ENCODE results near the gene MAPT.

MAPT gene

DNA sequence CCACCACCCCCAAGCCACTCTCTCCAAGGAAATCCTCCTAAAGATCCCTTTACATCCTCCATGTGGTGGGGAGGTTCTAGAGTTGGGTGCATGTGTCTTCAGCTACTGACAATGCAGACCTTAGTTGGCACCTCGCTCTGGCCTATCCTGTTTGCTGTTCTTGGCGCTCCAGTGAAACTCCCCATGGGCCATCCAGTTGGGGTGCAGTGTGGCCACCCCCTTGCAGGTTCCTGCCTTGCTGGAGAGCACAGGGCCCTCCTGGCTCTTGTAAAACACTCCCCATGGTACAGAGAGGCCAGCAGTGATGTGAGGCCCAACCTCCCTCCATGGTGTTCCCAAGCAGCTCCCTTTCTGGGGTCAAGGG, 82.0 kb downstream of the MAPT start:
- DNase-seq (ENCODE audit: low read depth, low spot score), result no peak
- TF ChIP-seq ZNF274 (IDR thresholded peaks at IDR 0.05; ENCODE audit: low read depth, low read length) (no peak), YY1 (IDR thresholded peaks at IDR 0.05; ENCODE audit: insufficient read depth, insufficient read length) (no peak), SUZ12 (IDR thresholded peaks at IDR 0.05; ENCODE audit: extremely low read depth, insufficient read depth, insufficient read length) (no peak)

DNA sequence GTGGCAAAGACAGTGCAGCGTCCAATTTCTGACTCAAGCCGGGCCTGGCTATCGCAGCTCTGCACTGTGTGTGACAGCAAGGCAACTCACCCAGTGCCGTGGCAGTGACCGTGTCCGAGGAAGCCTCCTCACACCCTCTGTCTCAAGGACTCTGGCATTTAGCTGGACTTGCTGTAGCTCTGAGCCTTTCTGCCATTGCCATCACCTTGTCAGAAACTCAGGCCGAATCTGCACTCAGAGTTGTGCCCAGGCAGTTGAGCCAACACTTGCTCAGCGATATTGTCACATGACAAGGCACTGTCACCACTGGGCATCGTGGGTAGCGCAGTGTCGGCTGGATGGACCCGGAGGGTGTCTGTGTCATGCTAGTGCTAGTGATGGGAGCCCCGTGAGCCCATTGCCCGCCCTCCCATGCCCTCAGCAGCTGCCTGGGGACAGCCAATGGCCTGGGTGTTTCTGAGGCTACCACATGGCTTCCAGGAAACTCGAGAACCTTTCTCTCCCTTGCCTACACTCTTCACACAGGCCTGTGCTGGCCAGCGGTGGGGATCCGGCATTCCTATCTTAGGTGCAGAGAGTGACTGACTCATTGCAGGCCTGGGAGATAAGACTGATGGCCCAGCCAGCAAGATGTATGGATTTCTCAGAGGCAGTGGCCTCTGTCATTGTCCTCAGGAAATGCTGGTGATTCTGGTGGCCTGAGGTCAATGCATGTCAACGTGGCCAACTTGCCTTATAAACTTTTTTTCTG, 82.6 kb downstream of the MAPT start:
- H3K36me3 ChIP-seq (ENCODE audit: insufficient read depth, insufficient read length, low read length), result no peaks in the 10 kb centered on the region
- DNase-seq (ENCODE audit: low read depth, low spot score), result no peak
- peaks cover 2% of the 10 kb centered on the region for H3K27me3 ChIP-seq (ENCODE audit: insufficient read depth, insufficient read length)
- H3K9ac ChIP-seq (ENCODE audit: insufficient read length, low read depth), result no peak overlapping the region
- H3K4me3 ChIP-seq (ENCODE audit: insufficient read length, low read depth), result no peak overlapping the region
- H3K9me3 ChIP-seq (ENCODE audit: insufficient read depth, low read length), result no peaks in the 10 kb centered on the region
- TF ChIP-seq ZNF274 (IDR thresholded peaks at IDR 0.05; ENCODE audit: low read depth, low read length), result no peak
- TF ChIP-seq YY1 (IDR thresholded peaks at IDR 0.05; ENCODE audit: insufficient read depth, insufficient read length), result no peak
- no peak for TF ChIP-seq SUZ12 (IDR thresholded peaks at IDR 0.05; ENCODE audit: extremely low read depth, insufficient read depth, insufficient read length)
- H3K4me1 ChIP-seq (ENCODE audit: insufficient read depth, insufficient read length), result peaks cover 18% of the 10 kb centered on the region

More for the DNA sequence above, 82.0 kb downstream of the MAPT start:
- H3K4me3 ChIP-seq (ENCODE audit: insufficient read length, low read depth), result no peak overlapping the region
- H3K36me3 ChIP-seq (ENCODE audit: insufficient read depth, insufficient read length, low read length), result no peaks in the 10 kb centered on the region
- H3K27me3 ChIP-seq (ENCODE audit: insufficient read depth, insufficient read length), result peaks cover 2% of the 10 kb centered on the region
- no peak overlapping the region for H3K9ac ChIP-seq (ENCODE audit: insufficient read length, low read depth)
- H3K9me3 ChIP-seq (ENCODE audit: insufficient read depth, low read length), result no peaks in the 10 kb centered on the region
- H3K4me1 ChIP-seq (ENCODE audit: insufficient read depth, insufficient read length), result peaks cover 18% of the 10 kb centered on the region

DNA sequence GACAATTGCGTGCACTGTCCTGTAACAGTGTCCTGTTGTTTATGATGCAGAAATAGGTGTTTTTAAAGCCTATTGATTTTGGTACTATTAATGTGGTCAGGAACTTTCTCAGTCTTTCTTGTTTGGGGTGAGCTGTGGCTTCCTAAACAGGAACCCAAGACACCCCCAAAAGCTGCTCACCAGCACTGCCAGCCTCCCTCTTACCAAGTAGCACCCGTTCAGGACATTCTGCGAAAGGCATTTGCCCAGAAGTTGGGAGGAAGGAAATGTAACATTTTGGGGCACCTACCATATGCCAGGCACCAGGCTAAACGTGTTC, 83.1 kb downstream of the MAPT start:
- Histone ChIP-seq H3K9me3 (ENCODE audit: insufficient read depth, low read length) (no peaks in the 10 kb centered on the region), H3K4me1 (ENCODE audit: insufficient read depth, insufficient read length) (peaks cover 18% of the 10 kb centered on the region), H3K4me3 (ENCODE audit: insufficient read length, low read depth) (no peak overlapping the region), H3K27me3 (ENCODE audit: insufficient read depth, insufficient read length) (peaks cover 2% of the 10 kb centered on the region), H3K36me3 (ENCODE audit: insufficient read depth, insufficient read length, low read length) (no peaks in the 10 kb centered on the region), H3K9ac (ENCODE audit: insufficient read length, low read depth) (no peak overlapping the region)
- no peak for DNase-seq (ENCODE audit: low read depth, low spot score)
- TF ChIP-seq ZNF274 (IDR thresholded peaks at IDR 0.05; ENCODE audit: low read depth, low read length), result no peak
- no peak for TF ChIP-seq SUZ12 (IDR thresholded peaks at IDR 0.05; ENCODE audit: extremely low read depth, insufficient read depth, insufficient read length)
- TF ChIP-seq YY1 (IDR thresholded peaks at IDR 0.05; ENCODE audit: insufficient read depth, insufficient read length), result no peak

GRCh38 chr17:45977976-45978626, 83.7 kb downstream of the MAPT start:
- TF ChIP-seq ZNF274 (IDR thresholded peaks at IDR 0.05; ENCODE audit: low read depth, low read length), result no peak
- Histone ChIP-seq H3K9ac (ENCODE audit: insufficient read length, low read depth) (no peak overlapping the region), H3K4me3 (ENCODE audit: insufficient read length, low read depth) (no peak overlapping the region), H3K4me1 (ENCODE audit: insufficient read depth, insufficient read length) (peaks cover 18% of the 10 kb centered on the region), H3K27me3 (ENCODE audit: insufficient read depth, insufficient read length) (peaks cover 2% of the 10 kb centered on the region), H3K36me3 (ENCODE audit: insufficient read depth, insufficient read length, low read length) (no peaks in the 10 kb centered on the region), H3K9me3 (ENCODE audit: insufficient read depth, low read length) (no peaks in the 10 kb centered on the region)
- DNase-seq (ENCODE audit: low read depth, low spot score), result no peak

DNA sequence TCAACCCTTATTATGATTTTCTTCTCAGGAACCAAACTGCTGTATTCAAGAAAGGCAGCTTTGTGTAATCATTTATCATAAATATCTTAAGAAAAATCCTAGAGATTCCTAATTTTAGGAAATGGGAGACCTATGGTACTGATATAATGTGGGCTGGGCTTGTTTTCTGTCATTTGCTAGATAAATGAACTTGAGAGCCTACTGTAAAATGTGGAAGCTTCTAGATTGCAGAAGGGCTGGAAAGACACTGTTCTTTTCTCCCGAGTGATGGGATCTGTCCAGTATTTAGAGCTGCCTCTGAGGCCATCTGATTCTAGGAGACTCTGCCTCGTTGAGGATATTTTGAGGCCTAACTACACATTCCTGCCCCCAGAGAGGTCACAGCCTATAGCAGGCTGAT, 84.8 kb downstream of the MAPT start:
- H3K9me3 ChIP-seq (ENCODE audit: insufficient read depth, low read length), result no peaks in the 10 kb centered on the region
- no peak for DNase-seq (ENCODE audit: low read depth, low spot score)
- no peak overlapping the region for H3K4me3 ChIP-seq (ENCODE audit: insufficient read length, low read depth)
- no peak overlapping the region for H3K9ac ChIP-seq (ENCODE audit: insufficient read length, low read depth)
- TF ChIP-seq ZNF274 (IDR thresholded peaks at IDR 0.05; ENCODE audit: low read depth, low read length) (no peak), YY1 (IDR thresholded peaks at IDR 0.05; ENCODE audit: insufficient read depth, insufficient read length) (no peak), SUZ12 (IDR thresholded peaks at IDR 0.05; ENCODE audit: extremely low read depth, insufficient read depth, insufficient read length) (no peak)
- no peaks in the 10 kb centered on the region for H3K36me3 ChIP-seq (ENCODE audit: insufficient read depth, insufficient read length, low read length)
- H3K4me1 ChIP-seq (ENCODE audit: insufficient read depth, insufficient read length), result peaks cover 17% of the 10 kb centered on the region
- peaks cover 2% of the 10 kb centered on the region for H3K27me3 ChIP-seq (ENCODE audit: insufficient read depth, insufficient read length)

- H3K9ac ChIP-seq (ENCODE audit: insufficient read length, low read depth), result no peak overlapping the region
- TF ChIP-seq YY1 (IDR thresholded peaks at IDR 0.05; ENCODE audit: insufficient read depth, insufficient read length) (no peak), SUZ12 (IDR thresholded peaks at IDR 0.05; ENCODE audit: extremely low read depth, insufficient read depth, insufficient read length) (no peak), ZNF274 (IDR thresholded peaks at IDR 0.05; ENCODE audit: low read depth, low read length) (no peak)
- no peak overlapping the region for H3K4me3 ChIP-seq (ENCODE audit: insufficient read length, low read depth)
- no peak for DNase-seq (ENCODE audit: low read depth, low spot score)
- peaks cover 2% of the 10 kb centered on the region for H3K27me3 ChIP-seq (ENCODE audit: insufficient read depth, insufficient read length)
- H3K36me3 ChIP-seq (ENCODE audit: insufficient read depth, insufficient read length, low read length), result no peaks in the 10 kb centered on the region
- H3K4me1 ChIP-seq (ENCODE audit: insufficient read depth, insufficient read length), result peaks cover 16% of the 10 kb centered on the region
- no peaks in the 10 kb centered on the region for H3K9me3 ChIP-seq (ENCODE audit: insufficient read depth, low read length)
Measured at GRCh38 chr17:45980855-45981254, 86.5 kb downstream of the MAPT start.

DNA sequence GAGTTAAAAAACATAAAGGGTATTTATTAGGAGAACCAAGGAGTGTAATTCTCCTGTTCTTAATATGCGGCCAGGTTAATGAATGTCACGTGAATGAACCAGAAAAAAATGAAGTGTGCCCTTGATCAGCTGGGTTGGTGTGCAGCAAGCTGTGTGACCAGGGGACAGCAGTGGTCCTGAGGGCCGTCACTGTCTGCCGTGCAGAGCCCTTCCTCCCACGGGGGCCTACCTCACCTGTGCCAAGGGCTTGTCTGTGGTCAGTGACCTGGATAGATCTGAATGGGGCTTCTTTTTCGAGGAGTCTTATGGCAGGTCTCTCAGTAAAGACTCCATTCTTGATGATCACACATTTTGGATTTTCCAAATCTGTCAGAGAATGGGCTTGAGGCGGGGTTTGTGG, 87.0 kb downstream of the MAPT start:
- DNase-seq (ENCODE audit: low read depth, low spot score), result no peak
- Histone ChIP-seq H3K9ac (ENCODE audit: insufficient read length, low read depth) (no peak overlapping the region), H3K36me3 (ENCODE audit: insufficient read depth, insufficient read length, low read length) (no peaks in the 10 kb centered on the region), H3K9me3 (ENCODE audit: insufficient read depth, low read length) (no peaks in the 10 kb centered on the region), H3K27me3 (ENCODE audit: insufficient read depth, insufficient read length) (peaks cover 2% of the 10 kb centered on the region), H3K4me1 (ENCODE audit: insufficient read depth, insufficient read length) (peaks cover 13% of the 10 kb centered on the region), H3K4me3 (ENCODE audit: insufficient read length, low read depth) (no peak overlapping the region)
- TF ChIP-seq ZNF274 (IDR thresholded peaks at IDR 0.05; ENCODE audit: low read depth, low read length), result no peak
- TF ChIP-seq SUZ12 (IDR thresholded peaks at IDR 0.05; ENCODE audit: extremely low read depth, insufficient read depth, insufficient read length), result no peak
- no peak for TF ChIP-seq YY1 (IDR thresholded peaks at IDR 0.05; ENCODE audit: insufficient read depth, insufficient read length)

Measured in NT2/D1 (cell line).